Posterior cingulate gyrus (tissue), 11 donors: ENCODE results near the gene ATP6V0E2.

Source experiments
- DNase-seq, 10 donors: peaks; one replicate each; pipeline versions ENCODE4 v3.0.0 to v3.0.0-alpha.2; 2020 to 2021; ENCODE audit warnings: mixed read lengths in 3 of 10
- intact Hi-C: fragments of 100-400 bp; cut with DNase I; formaldehyde crosslinking; loops from one replicate; pipeline ENCODE4 v1.15.1; 2023

Gene ATP6V0E2

GRCh38 chr7:149838224-149838991, 35.4 kb upstream of the ATP6V0E2 start, which contains the start of gene ZNF862:
TSS of gene ZNF862 (plus strand) at chr7:149838375. CDS start at chr7:149838612, 237 bp downstream.
- peak; percentile 95 to 100 (median 100) for DNase-seq
- intact Hi-C loops, result loop anchor here (1.0 kb wide), 1 partner anchor 35 kb away; the partner anchor contains the start of gene ATP6V0E2

- DNase-seq, result peak in 1 of 10 donors; percentile 22
- intact Hi-C loops, result loop anchor here (1.0 kb wide), 1 partner anchor 34 kb away; the partner anchor contains the start of gene ATP6V0E2
Measured at GRCh38 chr7:149838992-149839408, 34.8 kb upstream of the ATP6V0E2 start.

GRCh38 chr7:149839933-149840332, 33.8 kb upstream of the ATP6V0E2 start:
- intact Hi-C loops, result no loop called here
- DNase-seq, result no peak

GRCh38 chr7:149843566-149843965, 30.2 kb upstream of the ATP6V0E2 start:
- intact Hi-C loops, result no loop called here
- peak in 1 of 10 donors; percentile 80 for DNase-seq

GRCh38 chr7:149844445-149844844, 29.3 kb upstream of the ATP6V0E2 start:
- intact Hi-C loops, result no loop called here
- DNase-seq, result peak in 1 of 10 donors; percentile 18

- intact Hi-C loops, result no loop called here
- peak in 1 of 10 donors; percentile 11 for DNase-seq
Measured at GRCh38 chr7:149845257-149845980, 28.4 kb upstream of the ATP6V0E2 start.

- intact Hi-C loops, result no loop called here
- DNase-seq, result peak in 1 of 10 donors; percentile 48
Measured at GRCh38 chr7:149846021-149846420, 27.7 kb upstream of the ATP6V0E2 start.

- DNase-seq, result peak in 1 of 10 donors; percentile 51
- intact Hi-C loops, result no loop called here
Measured at GRCh38 chr7:149846436-149847046, 27.2 kb upstream of the ATP6V0E2 start.

GRCh38 chr7:149849174-149849573, 24.6 kb upstream of the ATP6V0E2 start:
- intact Hi-C loops, result no loop called here
- peak in 1 of 10 donors; percentile 39 for DNase-seq

GRCh38 chr7:149850007-149850594, 23.7 kb upstream of the ATP6V0E2 start:
- peak in 1 of 10 donors; percentile 71 for DNase-seq
- intact Hi-C loops, result no loop called here

- intact Hi-C loops, result no loop called here
- peak in 1 of 10 donors; percentile 52 for DNase-seq
Measured at GRCh38 chr7:149850716-149851115, 23.1 kb upstream of the ATP6V0E2 start.

GRCh38 chr7:149851449-149851848, 22.3 kb upstream of the ATP6V0E2 start:
- DNase-seq, result peak in 1 of 10 donors; percentile 36
- intact Hi-C loops, result no loop called here

- intact Hi-C loops, result no loop called here
Measured at GRCh38 chr7:149853157-149853556, 20.6 kb upstream of the ATP6V0E2 start.

GRCh38 chr7:149854611-149855360, 19.0 kb upstream of the ATP6V0E2 start:
- DNase-seq, result peak in 6 of 10 donors; percentile 44 to 91 (median 50)
- intact Hi-C loops, result no loop called here

More at GRCh38 chr7:149853157-149853556, 20.6 kb upstream of the ATP6V0E2 start:
- DNase-seq, result no peak

GRCh38 chr7:149855361-149856305, 18.1 kb upstream of the ATP6V0E2 start:
- peak in 1 of 10 donors; percentile 65 for DNase-seq
- intact Hi-C loops, result no loop called here

GRCh38 chr7:149856583-149856982, 17.2 kb upstream of the ATP6V0E2 start:
- intact Hi-C loops, result no loop called here
- no peak for DNase-seq

GRCh38 chr7:149859369-149859768, 14.4 kb upstream of the ATP6V0E2 start:
- peak in 1 of 10 donors; percentile 41 for DNase-seq

GRCh38 chr7:149859876-149860275, 13.9 kb upstream of the ATP6V0E2 start:
- DNase-seq, result no peak
- intact Hi-C loops, result no loop called here

More at GRCh38 chr7:149859369-149859768, 14.4 kb upstream of the ATP6V0E2 start:
- intact Hi-C loops, result no loop called here
